Naive thymus-derived CD8-positive, alpha-beta T cell (primary cell): ENCODE results near the gene CFAP141. TPM values are rescaled to one million over a fixed set of nuclear protein-coding genes. Genes with fewer than 3 reads are reported as not detected.

Source experiments
- ATAC-seq, 2 donors: fragments of 150-1000 bp; cut with Tn5 transposase in 1 of 2; sonication (Bioruptor Pico), chemical (Tn5 transposase) in 1 of 2; 1 replicate in 1 of 2; 2 replicates in 1 of 2; pipeline ENCODE4 v1.10.0; 2021; ENCODE audit warnings: mild to moderate bottlenecking in 2 of 2, moderate library complexity in 2 of 2
- POLR2A ChIA-PET: fragments of 350-600 bp; sonication (Branson Sonifier 250); formaldehyde crosslinking; loops from one replicate; lab custom pipeline; 2021; ENCODE audit warnings: antibody characterized with exemption; lab: Charles Lee
- DNase-seq, 10 donors: peaks; one replicate each; pipeline versions ENCODE4 v3.0.0 to v3.0.0-alpha.2; 2020 to 2022
- H3K27ac Mint-ChIP-seq, 10 donors: one replicate each; pipeline ENCODE4 v1.8.0; 2020 to 2022; ENCODE audit warnings: mild to moderate bottlenecking in 10 of 10, mixed read lengths in 10 of 10, moderate library complexity in 4 of 10, inconsistent platforms in 1 of 10
- H3K27me3 Mint-ChIP-seq, 5 donors: one replicate each; pipeline ENCODE4 v1.8.0; 2021 to 2022; ENCODE audit warnings: mixed read lengths in 5 of 5
- H3K36me3 Mint-ChIP-seq, 3 donors: one replicate each; pipeline ENCODE4 v1.8.0; 2020 to 2022; ENCODE audit warnings: mixed read lengths in 3 of 3, mild to moderate bottlenecking in 2 of 3, inconsistent platforms in 1 of 3
- H3K4me1 Mint-ChIP-seq, 4 donors: one replicate each; pipeline ENCODE4 v1.8.0; 2021 to 2022; ENCODE audit warnings: mixed read lengths in 4 of 4
- H3K4me3 Mint-ChIP-seq, 10 donors: one replicate each; pipeline ENCODE4 v1.8.0; 2020 to 2022; ENCODE audit warnings: mild to moderate bottlenecking in 10 of 10, mixed read lengths in 10 of 10, moderate library complexity in 6 of 10, inconsistent platforms in 1 of 10
- H3K9me3 Mint-ChIP-seq, 9 donors: one replicate each; pipeline ENCODE4 v1.8.0; 2020 to 2022; ENCODE audit warnings: mixed read lengths in 9 of 9, mild to moderate bottlenecking in 3 of 9, inconsistent platforms in 1 of 9, moderate library complexity in 1 of 9
- polyA plus RNA-seq, 3 donors: library from polyadenylated mRNA; unstranded; fragments of 300-500 nt; fragmentation: Illumina TruSeq; gene quantifications; one replicate each; pipeline ENCODE4 v1.2.3, GENCODE V29; 2021
- total RNA-seq, 8 experiments: library from RNA in 2 of 8; stranded (reverse) in 2 of 8; gene quantifications; one replicate each; pipeline ENCODE4 v1.2.3 and lab custom pipeline; 2021 to 2026

CFAP141 gene
- total and polyA plus RNA-seq, 5 experiments from 2014 or later, result not detected

DNA sequence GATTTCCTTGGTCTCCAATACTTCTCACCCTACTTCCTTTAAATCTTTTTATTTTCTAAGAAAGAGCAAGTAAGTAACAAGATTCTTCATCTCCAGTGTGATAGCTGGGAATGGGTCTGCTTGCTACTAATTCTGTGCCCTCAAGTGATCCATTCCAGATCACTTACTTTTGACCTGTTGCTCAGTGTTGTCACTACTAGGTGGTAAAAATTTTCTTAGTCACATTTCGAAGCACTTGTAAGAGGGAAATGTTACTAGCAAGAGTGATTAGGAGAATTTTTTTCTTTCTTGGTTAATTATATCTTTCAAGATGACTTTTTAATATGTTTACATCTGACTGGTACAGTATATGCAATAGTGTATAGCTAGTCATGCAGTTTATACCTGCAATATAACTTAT, 16.8 kb upstream of the CFAP141 start:
- peak overlapping the region; percentile 31 to 99 (median 94) for H3K4me3 Mint-ChIP-seq
- H3K36me3 Mint-ChIP-seq, result peaks cover 0 to 53% (median 14%) of the 10 kb centered on the region in 3 donors
- peaks cover 0 to 2% (median 0%) of the 10 kb centered on the region in 5 donors for H3K27me3 Mint-ChIP-seq
- DNase-seq (no peak), ATAC-seq (no peak)
- H3K9me3 Mint-ChIP-seq, result no peaks in the 10 kb centered on the region
- H3K27ac Mint-ChIP-seq, result peak overlapping the region; percentile 83 to 100 (median 100)
- peaks cover 50 to 87% (median 79%) of the 10 kb centered on the region in 4 donors for H3K4me1 Mint-ChIP-seq
- POLR2A ChIA-PET, result no interaction called here

- Mint-ChIP-seq H3K4me3 (peak overlapping the region; percentile 83 to 99 (median 96)), H3K27ac (peak overlapping the region; percentile 95 to 100 (median 100)), H3K9me3 (no peaks in the 10 kb centered on the region), H3K36me3 (peaks cover 0 to 53% (median 15%) of the 10 kb centered on the region in 3 donors), H3K4me1 (peaks cover 50 to 91% (median 81%) of the 10 kb centered on the region in 4 donors), H3K27me3 (peaks cover 0 to 2% (median 0%) of the 10 kb centered on the region in 5 donors)
- POLR2A ChIA-PET, result no interaction called here
- no peak for ATAC-seq
- DNase-seq, result no peak
Measured at GRCh38 chr1:154222518-154222917, 16.4 kb upstream of the CFAP141 start.

DNA sequence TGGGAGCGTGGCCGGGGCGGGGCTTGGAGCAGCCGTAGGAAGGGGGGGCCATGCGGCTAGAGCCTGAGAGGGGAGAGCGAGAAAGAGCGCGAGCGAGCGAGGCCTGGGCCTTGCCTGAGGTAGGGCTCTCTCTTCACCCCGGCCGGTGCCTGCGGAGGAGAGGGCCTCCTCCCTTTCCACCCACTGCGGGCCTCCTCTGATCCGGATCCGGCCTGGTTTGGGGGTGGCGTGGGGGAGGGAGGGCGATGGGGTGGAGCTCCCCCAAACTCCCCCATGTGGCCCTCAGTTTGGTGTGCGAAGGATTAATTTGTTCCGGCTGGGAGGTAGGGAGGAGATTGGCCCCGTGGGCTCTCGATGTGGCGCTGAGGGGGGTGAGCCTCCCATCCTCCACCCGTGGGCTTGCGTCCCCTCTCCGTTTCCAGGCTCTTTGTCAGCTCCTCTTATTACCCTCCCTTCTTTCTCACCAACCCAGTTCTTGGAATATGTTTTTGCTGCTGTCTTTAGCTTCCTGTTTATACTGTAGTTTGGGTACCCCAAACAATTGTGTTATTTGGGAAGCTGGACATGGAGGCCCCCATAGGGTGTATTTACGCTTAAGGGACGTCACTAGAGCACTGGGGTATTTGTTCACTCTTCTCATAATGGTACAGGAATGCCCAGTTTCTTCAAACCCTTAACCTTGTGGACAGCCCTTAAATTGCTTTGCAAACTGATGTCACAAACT, 15.3 kb upstream of the CFAP141 start:
- peaks cover 0 to 51% (median 11%) of the 10 kb centered on the region in 3 donors for H3K36me3 Mint-ChIP-seq
- H3K27me3 Mint-ChIP-seq, result peaks cover 0 to 2% (median 0%) of the 10 kb centered on the region in 5 donors
- no peaks in the 10 kb centered on the region for H3K9me3 Mint-ChIP-seq
- H3K4me1 Mint-ChIP-seq, result peaks cover 49 to 85% (median 79%) of the 10 kb centered on the region in 4 donors
- POLR2A ChIA-PET, result interaction anchor here (0.7 to 3.5 kb wide), 13 partner anchors 17 to 1052 kb away, joined by 3 to 29 read pairs (median 6); partner anchors contain the start of genes ATP8B2, CLK2, GATAD2B and HAX1
- H3K4me3 Mint-ChIP-seq, result peak overlapping the region; percentile 83 to 99 (median 96)
- ATAC-seq, result peak; percentile 43 to 48
- peak; percentile 60 to 87 (median 74) for DNase-seq
- H3K27ac Mint-ChIP-seq, result peak overlapping the region; percentile 95 to 100 (median 100)

GRCh38 chr1:154220970-154221277, 14.8 kb upstream of the CFAP141 start:
- ATAC-seq, result no peak
- H3K4me3 Mint-ChIP-seq, result peak overlapping the region; percentile 83 to 99 (median 96)
- H3K9me3 Mint-ChIP-seq, result no peaks in the 10 kb centered on the region
- H3K36me3 Mint-ChIP-seq, result peaks cover 0 to 51% (median 9%) of the 10 kb centered on the region in 3 donors
- H3K4me1 Mint-ChIP-seq, result peaks cover 47 to 80% (median 78%) of the 10 kb centered on the region in 4 donors
- DNase-seq, result no peak
- H3K27me3 Mint-ChIP-seq, result peaks cover 0 to 2% (median 0%) of the 10 kb centered on the region in 5 donors
- H3K27ac Mint-ChIP-seq, result peak overlapping the region; percentile 99 to 100 (median 100)
- POLR2A ChIA-PET, result interaction anchor here (0.9 to 3.5 kb wide), 20 partner anchors 9 to 1639 kb away, joined by 3 to 29 read pairs (median 4); partner anchors contain the start of genes ATP8B2, CLK2, DENND4B and GATAD2B

GRCh38 chr1:154220071-154220969, 14.2 kb upstream of the CFAP141 start, which contains the start of gene UBAP2L:
Gene UBAP2L, plus strand, starts transcription at chr1:154220955. Its CDS starts 4,169 bp downstream, at chr1:154225124.
- POLR2A ChIA-PET, result interaction anchor here (0.6 to 3.5 kb wide), 23 partner anchors 9 to 1639 kb away, joined by 3 to 29 read pairs (median 4); partner anchors contain the start of genes ATP8B2, CLK2, DENND4B and GATAD2B
- peak within 1 kb of the TSS; percentile 99 to 100 (median 100) for H3K27ac Mint-ChIP-seq
- H3K36me3 Mint-ChIP-seq, result peaks cover 0 to 48% (median 9%) of the 10 kb centered on the region in 3 donors

DNA sequence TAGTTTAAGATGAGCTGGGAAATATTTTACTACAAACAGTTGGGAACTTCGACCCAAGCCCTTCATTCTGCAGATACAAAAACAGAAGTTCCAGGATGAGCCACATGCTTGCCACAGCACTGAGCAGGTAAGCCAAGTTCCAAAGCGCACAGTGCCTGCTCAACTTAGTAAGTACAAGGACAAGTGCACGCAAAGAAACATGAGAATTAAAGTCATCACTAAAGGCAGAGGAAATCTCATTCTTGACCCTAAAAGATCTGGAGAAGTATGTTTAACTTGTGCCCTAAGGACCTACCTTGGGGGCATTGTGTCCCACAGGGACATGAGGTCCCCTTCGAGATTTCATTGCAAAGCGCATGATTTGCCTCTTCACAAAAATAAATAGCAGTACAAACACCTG, 13.4 kb upstream of the CFAP141 start:
- POLR2A ChIA-PET, result interaction anchor here (0.7 to 3.5 kb wide), 13 partner anchors 8 to 296 kb away, joined by 3 to 29 read pairs (median 6); partner anchors contain the start of genes ATP8B2, DENND4B, GATAD2B and HAX1
- peak overlapping the region; percentile 83 to 99 (median 96) for H3K4me3 Mint-ChIP-seq
- H3K36me3 Mint-ChIP-seq, result peaks cover 0 to 44% (median 9%) of the 10 kb centered on the region in 3 donors
- H3K9me3 Mint-ChIP-seq, result no peaks in the 10 kb centered on the region
- ATAC-seq, result no peak
- DNase-seq, result no peak
- H3K4me1 Mint-ChIP-seq, result peaks cover 42 to 68% (median 67%) of the 10 kb centered on the region in 4 donors
- peak overlapping the region; percentile 99 to 100 (median 100) for H3K27ac Mint-ChIP-seq
- H3K27me3 Mint-ChIP-seq, result peaks cover 0 to 2% (median 0%) of the 10 kb centered on the region in 5 donors

More at GRCh38 chr1:154220071-154220969, 14.2 kb upstream of the CFAP141 start, which contains the start of gene UBAP2L:
- H3K27me3 Mint-ChIP-seq, result peaks cover 0 to 2% (median 0%) of the 10 kb centered on the region in 5 donors
- H3K4me3 Mint-ChIP-seq, result peak within 1 kb of the TSS; percentile 83 to 99 (median 96)
- ATAC-seq (peak; percentile 87), DNase-seq (peak; percentile 93 to 99 (median 99))
- H3K4me1 Mint-ChIP-seq, result peaks cover 44 to 74% (median 74%) of the 10 kb centered on the region in 4 donors
- no peaks in the 10 kb centered on the region for H3K9me3 Mint-ChIP-seq

- peak overlapping the region; percentile 83 to 99 (median 96) for H3K4me3 Mint-ChIP-seq
- POLR2A ChIA-PET, result interaction anchor here (0.6 to 3.5 kb wide), 5 partner anchors 36 to 1360 kb away, joined by 3 to 29 read pairs (median 4); partner anchors contain the start of genes GATAD2B and RPS27
- peak overlapping the region; percentile 99 to 100 (median 100) for H3K27ac Mint-ChIP-seq
- DNase-seq, result no peak
- peaks cover 0 to 50% (median 9%) of the 10 kb centered on the region in 3 donors for H3K36me3 Mint-ChIP-seq
- peaks cover 38 to 62% (median 58%) of the 10 kb centered on the region in 4 donors for H3K4me1 Mint-ChIP-seq
- H3K27me3 Mint-ChIP-seq, result peaks cover 0 to 2% (median 0%) of the 10 kb centered on the region in 5 donors
- ATAC-seq, result no peak
- H3K9me3 Mint-ChIP-seq, result no peaks in the 10 kb centered on the region
Measured at GRCh38 chr1:154218545-154218944, 12.4 kb upstream of the CFAP141 start.

- Mint-ChIP-seq H3K4me1 (peaks cover 9 to 32% (median 16%) of the 10 kb centered on the region in 4 donors), H3K27ac (peak overlapping the region in 5 of 10 donors; percentile 17 to 72 (median 25)), H3K4me3 (no peak overlapping the region), H3K9me3 (no peaks in the 10 kb centered on the region), H3K27me3 (no peaks in the 10 kb centered on the region), H3K36me3 (peaks cover 4 to 88% (median 9%) of the 10 kb centered on the region in 3 donors)
- POLR2A ChIA-PET, result no interaction called here
- ATAC-seq, result no peak
- no peak for DNase-seq
Measured at GRCh38 chr1:154213274-154213673, 7.1 kb upstream of the CFAP141 start.

- Mint-ChIP-seq H3K4me3 (no peak overlapping the region), H3K36me3 (peaks cover 4 to 88% (median 7%) of the 10 kb centered on the region in 3 donors)
Measured at GRCh38 chr1:154212083-154212482, 6.0 kb upstream of the CFAP141 start.

DNA sequence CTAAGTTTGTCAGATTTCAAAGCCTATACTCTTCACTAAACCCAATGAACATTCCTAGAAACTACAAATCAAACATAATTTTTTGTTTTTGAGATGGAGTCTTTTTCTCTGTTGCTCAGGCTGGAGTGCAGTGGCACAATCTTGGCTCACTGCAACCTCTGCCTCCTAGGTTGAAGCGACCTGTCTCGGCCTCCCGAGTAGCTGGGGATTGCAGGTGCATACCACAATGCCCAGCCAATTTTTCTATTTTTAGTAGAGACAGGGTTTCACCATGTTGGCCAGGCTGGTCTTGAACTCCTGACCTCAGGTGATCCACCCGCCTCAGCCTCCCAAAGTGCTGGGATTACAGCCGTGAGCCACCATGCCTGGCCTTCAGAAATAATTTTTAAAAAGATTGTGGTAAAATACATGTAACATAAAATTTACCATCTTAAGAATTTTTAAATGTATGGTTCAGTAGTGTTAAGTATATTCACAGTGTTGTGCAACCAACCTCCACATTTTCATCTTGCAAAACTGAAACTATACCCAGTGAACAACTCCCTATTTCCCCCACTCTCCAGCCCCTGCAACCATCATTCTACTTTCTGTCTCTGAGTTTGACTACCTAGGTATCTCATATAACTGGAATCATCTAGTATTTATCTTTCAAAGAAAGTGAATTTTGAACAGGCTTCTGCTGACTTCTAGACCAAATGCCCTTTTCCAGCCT, 2.7 kb upstream of the CFAP141 start:
- H3K4me3 Mint-ChIP-seq, result no peak overlapping the region
- H3K27ac Mint-ChIP-seq, result peak overlapping the region in 6 of 10 donors; percentile 8 to 92 (median 34)
- DNase-seq (no peak), ATAC-seq (no peak)
- POLR2A ChIA-PET, result interaction anchor here (0.7 kb wide), 1 partner anchor 1606 kb away, joined by 4 read pairs; no protein-coding TSS in a partner anchor
- peaks cover 4 to 81% (median 17%) of the 10 kb centered on the region in 3 donors for H3K36me3 Mint-ChIP-seq
- no peaks in the 10 kb centered on the region for H3K27me3 Mint-ChIP-seq
- H3K9me3 Mint-ChIP-seq, result no peaks in the 10 kb centered on the region
- peaks cover 0 to 10% (median 5%) of the 10 kb centered on the region in 4 donors for H3K4me1 Mint-ChIP-seq

More at GRCh38 chr1:154212083-154212482, 6.0 kb upstream of the CFAP141 start:
- Mint-ChIP-seq H3K9me3 (no peaks in the 10 kb centered on the region), H3K27ac (peak overlapping the region in 8 of 10 donors; percentile 4 to 79 (median 56)), H3K4me1 (peaks cover 0 to 21% (median 8%) of the 10 kb centered on the region in 4 donors), H3K27me3 (no peaks in the 10 kb centered on the region)
- POLR2A ChIA-PET, result interaction anchor here (0.7 to 1.0 kb wide), 2 partner anchors 8 to 175 kb away, joined by 3 to 4 read pairs; partner anchors contain the start of gene UBAP2L
- ATAC-seq, result no peak
- no peak for DNase-seq

DNA sequence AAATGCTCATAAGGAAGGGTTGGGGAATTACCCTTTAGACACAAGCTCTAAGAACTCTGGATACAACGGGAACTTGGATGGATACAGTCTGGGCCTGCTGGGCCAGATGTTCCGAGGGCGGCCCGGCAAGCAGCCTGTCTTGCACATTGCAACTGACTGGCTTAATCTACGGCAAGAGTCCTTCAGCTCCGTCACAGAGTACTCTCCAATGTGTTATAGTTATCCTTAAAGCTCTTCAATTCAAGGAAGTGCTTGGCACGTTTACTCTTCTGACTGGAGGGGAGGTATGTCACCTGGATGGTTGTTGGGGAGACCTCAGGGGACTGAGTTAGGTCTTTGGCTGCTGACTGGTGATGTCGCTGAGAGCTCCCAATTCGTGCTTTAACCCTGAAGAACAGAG, 1.1 kb upstream of the CFAP141 start:
- H3K4me3 Mint-ChIP-seq, result no peak overlapping the region
- no peak for DNase-seq
- H3K4me1 Mint-ChIP-seq, result peaks cover 0 to 7% (median 1%) of the 10 kb centered on the region in 4 donors
- H3K27me3 Mint-ChIP-seq, result no peaks in the 10 kb centered on the region
- ATAC-seq, result no peak
- POLR2A ChIA-PET, result interaction anchor here (0.5 to 1.0 kb wide), 3 partner anchors 128 to 214 kb away, joined by 3 read pairs; no protein-coding TSS in a partner anchor
- no peaks in the 10 kb centered on the region for H3K9me3 Mint-ChIP-seq
- peaks cover 4 to 66% (median 15%) of the 10 kb centered on the region in 3 donors for H3K36me3 Mint-ChIP-seq
- H3K27ac Mint-ChIP-seq, result peak overlapping the region in 8 of 10 donors; percentile 7 to 80 (median 48)
